GM13976 (cell line): Measurements from ENCODE around the gene RBKS.

ENCODE experiments used
- DNase-seq: peaks from one replicate; pipeline ENCODE4 v3.0.0; 2012; ENCODE audit warnings: low spot score
- in situ Hi-C: fragments of 300-500 bp; cut with MboI; formaldehyde crosslinking; loops from one replicate; pipeline ENCODE4 v1.12.0; 2022; ENCODE audit warnings: low sequenced_read_pairs, mixed read lengths, inconsistent platforms; ENCODE audit not compliant: unreplicated experiment
- TF ChIP-seq, protein P1 (sequence below): IDR thresholded peaks from 2 replicates; pipeline ENCODE4 v1.5.1; 2012; ENCODE audit warnings: borderline replicate concordance, mild to moderate bottlenecking; ENCODE audit not compliant: insufficient read depth; ENCODE audit errors: extremely low read depth, missing control alignments, control extremely low read depth

The RBKS gene

DNA sequence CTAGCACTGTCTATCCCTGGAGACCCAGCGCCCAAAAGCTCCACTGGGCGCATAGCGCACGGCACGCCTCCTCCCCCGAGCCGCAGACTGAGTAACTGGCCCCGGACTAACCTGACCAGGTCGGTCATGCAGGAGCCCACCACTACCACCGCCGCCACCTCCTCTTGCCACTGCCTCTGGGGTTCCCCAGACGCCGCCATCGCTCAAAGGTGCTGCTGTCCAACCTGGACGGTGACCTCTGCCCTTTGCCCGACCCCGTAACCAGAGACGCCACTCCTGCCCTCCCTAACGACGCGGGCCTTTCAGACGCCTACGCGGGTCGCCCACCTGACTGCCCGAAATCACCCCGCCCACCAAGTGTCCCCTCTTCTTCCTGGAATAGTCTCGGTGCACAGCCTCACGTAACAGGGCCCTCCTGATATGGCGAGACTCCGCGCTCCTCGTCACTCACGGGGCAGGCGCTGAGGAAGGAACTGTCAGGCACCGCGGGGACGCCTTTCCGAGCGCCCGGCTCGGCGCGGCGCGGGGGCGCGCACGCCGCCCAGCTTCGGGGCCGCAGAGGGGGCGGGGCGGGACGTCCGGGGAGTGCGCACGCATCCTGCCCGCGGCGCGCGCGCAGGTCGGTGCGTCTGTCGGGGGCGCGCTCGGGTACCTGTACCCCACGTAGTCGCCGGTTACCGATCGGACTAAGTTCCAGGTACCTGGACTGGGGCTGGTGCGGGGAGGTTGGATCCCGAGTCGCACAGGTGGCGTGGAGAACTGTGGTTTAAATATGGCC, at the start of gene RBKS, which contains the start of gene BABAM2:
RBKS (minus strand) TSS at position 242 of the 778 bp plus-strand sequence; CDS start at position 200, 42 bp downstream.
BABAM2 (plus strand) TSS at position 584 of the 778 bp plus-strand sequence. CDS start 3,828 bp downstream, outside the sequence.
- peak; percentile 95 for DNase-seq
- TF ChIP-seq, protein P1, sequence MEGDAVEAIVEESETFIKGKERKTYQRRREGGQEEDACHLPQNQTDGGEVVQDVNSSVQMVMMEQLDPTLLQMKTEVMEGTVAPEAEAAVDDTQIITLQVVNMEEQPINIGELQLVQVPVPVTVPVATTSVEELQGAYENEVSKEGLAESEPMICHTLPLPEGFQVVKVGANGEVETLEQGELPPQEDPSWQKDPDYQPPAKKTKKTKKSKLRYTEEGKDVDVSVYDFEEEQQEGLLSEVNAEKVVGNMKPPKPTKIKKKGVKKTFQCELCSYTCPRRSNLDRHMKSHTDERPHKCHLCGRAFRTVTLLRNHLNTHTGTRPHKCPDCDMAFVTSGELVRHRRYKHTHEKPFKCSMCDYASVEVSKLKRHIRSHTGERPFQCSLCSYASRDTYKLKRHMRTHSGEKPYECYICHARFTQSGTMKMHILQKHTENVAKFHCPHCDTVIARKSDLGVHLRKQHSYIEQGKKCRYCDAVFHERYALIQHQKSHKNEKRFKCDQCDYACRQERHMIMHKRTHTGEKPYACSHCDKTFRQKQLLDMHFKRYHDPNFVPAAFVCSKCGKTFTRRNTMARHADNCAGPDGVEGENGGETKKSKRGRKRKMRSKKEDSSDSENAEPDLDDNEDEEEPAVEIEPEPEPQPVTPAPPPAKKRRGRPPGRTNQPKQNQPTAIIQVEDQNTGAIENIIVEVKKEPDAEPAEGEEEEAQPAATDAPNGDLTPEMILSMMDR, result no peak
- in situ Hi-C loops, result no loop called here

DNA sequence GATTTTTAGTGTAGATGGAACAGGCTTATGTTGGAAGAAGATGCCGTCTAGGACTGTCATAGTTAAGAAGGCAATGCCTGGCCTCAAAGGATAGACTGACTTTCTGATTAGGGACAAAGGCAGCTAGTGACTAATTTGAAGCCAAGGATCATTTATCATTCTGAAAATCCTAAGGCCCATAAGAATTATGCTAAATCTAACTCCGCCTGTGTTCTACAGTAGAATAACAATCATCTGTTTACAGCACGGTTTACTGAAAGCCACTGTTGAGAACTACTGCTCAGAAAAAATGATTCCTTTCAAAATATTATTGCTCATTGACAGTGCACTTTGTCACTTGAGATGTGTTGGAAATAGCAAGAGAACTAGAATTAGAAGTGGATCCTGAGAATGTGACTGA, 44.8 kb upstream of the RBKS start:
- TF ChIP-seq, protein P1, result no peak
- in situ Hi-C loops, result no loop called here
- DNase-seq, result no peak

DNA sequence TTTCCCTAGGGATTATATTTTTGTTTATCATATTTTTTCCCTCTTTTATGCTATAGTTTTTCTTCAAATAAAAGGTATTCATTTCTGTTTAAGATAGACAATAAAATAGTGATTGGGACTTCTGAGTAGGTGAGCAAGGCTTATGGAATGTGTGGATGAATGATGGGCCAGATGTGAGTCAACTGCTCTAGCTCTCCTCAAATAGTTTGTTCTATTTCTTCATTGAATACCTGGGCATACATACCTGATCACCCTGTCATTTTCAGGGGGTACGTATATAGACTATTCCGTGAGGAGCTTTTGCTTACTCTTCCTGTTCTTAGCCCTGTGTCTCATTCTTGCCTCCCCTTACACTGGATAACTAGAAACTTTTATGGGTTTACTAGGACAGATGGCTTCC, 42.2 kb upstream of the RBKS start:
- DNase-seq, result no peak
- in situ Hi-C loops, result no loop called here
- TF ChIP-seq, protein P1, result no peak

DNA sequence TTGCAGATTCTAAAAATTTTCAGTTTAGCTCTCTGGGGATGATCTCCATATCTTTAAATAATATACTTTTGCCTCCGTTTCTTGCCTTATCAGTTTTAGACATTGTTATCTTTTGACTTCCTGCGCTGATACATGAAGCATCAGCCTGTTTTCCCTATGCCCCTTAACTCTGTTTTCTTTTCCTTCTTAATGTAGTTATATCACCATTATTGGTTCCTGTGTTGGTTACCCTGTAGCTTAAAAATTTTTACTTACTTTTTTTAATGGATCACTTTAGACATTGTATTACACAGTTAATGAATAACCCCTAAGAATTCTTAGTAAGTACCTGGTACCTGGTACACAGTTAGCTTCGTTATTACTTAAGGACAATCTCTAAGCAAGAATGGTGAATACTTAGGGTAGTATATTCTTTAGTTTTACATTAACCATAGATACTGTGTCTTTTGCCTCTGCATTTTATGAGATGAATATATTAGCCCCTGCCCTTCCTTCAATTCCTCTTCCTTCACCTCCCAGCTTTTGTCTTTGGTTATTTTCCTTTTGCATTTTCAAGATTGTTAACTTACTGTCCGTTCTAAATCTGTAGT, 41.3 kb upstream of the RBKS start:
- in situ Hi-C loops, result no loop called here

DNA sequence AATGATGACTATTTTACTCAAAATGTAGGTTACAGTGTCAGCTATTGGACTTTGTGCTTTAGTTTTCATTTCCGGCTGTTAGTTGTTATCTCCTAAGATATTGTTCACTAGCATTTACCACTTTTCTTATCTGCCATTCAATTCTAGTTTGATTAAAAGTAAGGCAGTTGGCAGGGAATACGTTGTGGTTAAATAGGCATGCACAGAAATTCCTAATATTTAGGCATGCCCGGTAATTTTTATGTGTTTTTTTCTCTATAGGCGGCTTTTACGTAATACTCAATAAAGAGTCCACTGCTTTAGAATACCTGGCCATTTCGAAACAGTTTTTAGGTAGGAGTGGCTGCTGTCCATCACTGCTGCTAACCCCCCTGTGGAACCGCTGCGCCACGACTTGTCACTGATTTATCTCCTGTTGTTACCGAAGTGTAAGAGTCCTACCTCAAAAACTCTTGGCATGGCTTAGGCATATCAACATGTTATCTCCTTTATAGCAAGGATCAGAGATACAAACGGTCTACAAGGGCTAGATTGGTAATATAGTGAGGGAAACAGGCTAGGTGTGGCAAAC, 39.8 kb upstream of the RBKS start:
- DNase-seq, result no peak
- TF ChIP-seq, protein P1, result no peak
- in situ Hi-C loops, result no loop called here

More for the DNA sequence above, 41.3 kb upstream of the RBKS start:
- no peak for DNase-seq
- TF ChIP-seq, protein P1, result no peak

DNA sequence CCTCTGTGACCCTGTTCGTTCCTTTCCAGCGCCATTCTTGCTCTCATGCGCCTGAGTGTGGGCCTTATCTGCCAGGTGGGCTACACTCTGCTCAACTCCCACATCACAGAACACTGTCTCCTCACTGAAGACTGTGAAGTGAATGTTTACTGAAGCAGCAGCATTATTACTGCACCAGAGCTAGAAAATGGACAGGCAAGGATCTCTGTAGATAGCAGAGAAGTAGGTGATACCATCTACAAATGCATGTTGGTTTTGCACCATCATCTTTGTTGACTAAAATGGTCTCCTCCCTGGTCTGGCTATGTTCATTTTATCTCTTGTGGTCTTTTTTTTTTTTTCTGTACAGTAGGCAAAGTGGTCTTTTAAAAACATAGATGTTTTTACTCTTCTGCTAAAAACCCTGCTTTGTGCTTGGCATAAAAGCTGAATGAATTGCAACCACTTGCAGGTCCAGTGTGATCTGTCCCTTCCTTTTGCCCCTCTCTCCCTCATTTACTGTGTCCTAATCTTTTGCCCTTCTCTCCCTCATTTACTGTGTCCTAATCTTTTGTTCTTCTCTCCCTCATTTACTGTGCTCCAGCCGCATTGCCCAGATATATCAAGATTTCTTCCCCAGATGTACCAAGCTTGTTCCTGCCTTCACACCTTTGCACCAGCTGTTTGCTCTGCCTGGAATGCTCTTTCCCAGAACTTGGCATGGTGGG, 35.7 kb upstream of the RBKS start:
- in situ Hi-C loops, result no loop called here
- TF ChIP-seq, protein P1, result no peak
- DNase-seq, result no peak
